ENCODE data around the gene IL1F10. TPM values are rescaled to one million over a fixed set of nuclear protein-coding genes. Genes with fewer than 3 reads are reported as not detected.

Gene IL1F10
- total RNA-seq, 1 donor from 2014 or later: not detected

GRCh38 chr2:113098041-113098440, 30.3 kb downstream of the IL1F10 start:
- no peak overlapping the region for H3K27ac Mint-ChIP-seq (ENCODE audit: unreplicated experiment)
- no peaks in the 10 kb centered on the region for H3K4me1 Mint-ChIP-seq (ENCODE audit: unreplicated experiment)
- no peaks in the 10 kb centered on the region for H3K36me3 Mint-ChIP-seq (ENCODE audit: low read depth, unreplicated experiment)
- no peak for TF ChIP-seq CTCF (IDR thresholded peaks at IDR 0.05; ENCODE audit: unreplicated experiment)
- DNase-seq (ENCODE audit: low spot score): no peak
- H3K9me3 Mint-ChIP-seq (ENCODE audit: unreplicated experiment): no peaks in the 10 kb centered on the region
- H3K4me3 Mint-ChIP-seq (ENCODE audit: unreplicated experiment): no peak overlapping the region
- peaks cover 6% of the 10 kb centered on the region for H3K27me3 Mint-ChIP-seq (ENCODE audit: unreplicated experiment)

- Mint-ChIP-seq H3K4me1 (ENCODE audit: unreplicated experiment) (no peaks in the 10 kb centered on the region), H3K9me3 (ENCODE audit: unreplicated experiment) (no peaks in the 10 kb centered on the region), H3K27ac (ENCODE audit: unreplicated experiment) (no peak overlapping the region), H3K36me3 (ENCODE audit: low read depth, unreplicated experiment) (no peaks in the 10 kb centered on the region), H3K4me3 (ENCODE audit: unreplicated experiment) (no peak overlapping the region), H3K27me3 (ENCODE audit: unreplicated experiment) (peaks cover 6% of the 10 kb centered on the region)
- TF ChIP-seq CTCF (IDR thresholded peaks at IDR 0.05; ENCODE audit: unreplicated experiment): no peak
- DNase-seq (ENCODE audit: low spot score): no peak
These were observed 30.8 kb downstream of the IL1F10 start for GRCh38 chr2:113098532-113098931.

- no peak overlapping the region for H3K4me3 Mint-ChIP-seq (ENCODE audit: unreplicated experiment)
- no peak overlapping the region for H3K27ac Mint-ChIP-seq (ENCODE audit: unreplicated experiment)
- no peak for DNase-seq (ENCODE audit: low spot score)
- H3K36me3 Mint-ChIP-seq (ENCODE audit: low read depth, unreplicated experiment): no peaks in the 10 kb centered on the region
- peaks cover 6% of the 10 kb centered on the region for H3K27me3 Mint-ChIP-seq (ENCODE audit: unreplicated experiment)
- no peaks in the 10 kb centered on the region for H3K4me1 Mint-ChIP-seq (ENCODE audit: unreplicated experiment)
- TF ChIP-seq CTCF (IDR thresholded peaks at IDR 0.05; ENCODE audit: unreplicated experiment): no peak
- no peaks in the 10 kb centered on the region for H3K9me3 Mint-ChIP-seq (ENCODE audit: unreplicated experiment)
These were observed 34.4 kb downstream of the IL1F10 start for GRCh38 chr2:113102133-113102532.

- no peak for TF ChIP-seq CTCF (IDR thresholded peaks at IDR 0.05; ENCODE audit: unreplicated experiment)
- Mint-ChIP-seq H3K27ac (ENCODE audit: unreplicated experiment) (no peak overlapping the region), H3K4me3 (ENCODE audit: unreplicated experiment) (no peak overlapping the region), H3K4me1 (ENCODE audit: unreplicated experiment) (no peaks in the 10 kb centered on the region), H3K9me3 (ENCODE audit: unreplicated experiment) (no peaks in the 10 kb centered on the region), H3K27me3 (ENCODE audit: unreplicated experiment) (peaks cover 6% of the 10 kb centered on the region), H3K36me3 (ENCODE audit: low read depth, unreplicated experiment) (no peaks in the 10 kb centered on the region)
- no peak for DNase-seq (ENCODE audit: low spot score)
These were observed 35.5 kb downstream of the IL1F10 start for GRCh38 chr2:113103277-113103676.

GRCh38 chr2:113104054-113104611, 36.4 kb downstream of the IL1F10 start:
- Mint-ChIP-seq H3K27me3 (ENCODE audit: unreplicated experiment) (peaks cover 6% of the 10 kb centered on the region), H3K27ac (ENCODE audit: unreplicated experiment) (no peak overlapping the region), H3K36me3 (ENCODE audit: low read depth, unreplicated experiment) (no peaks in the 10 kb centered on the region), H3K4me1 (ENCODE audit: unreplicated experiment) (no peaks in the 10 kb centered on the region), H3K4me3 (ENCODE audit: unreplicated experiment) (no peak overlapping the region), H3K9me3 (ENCODE audit: unreplicated experiment) (no peaks in the 10 kb centered on the region)
- TF ChIP-seq CTCF (IDR thresholded peaks at IDR 0.05; ENCODE audit: unreplicated experiment): no peak
- DNase-seq (ENCODE audit: low spot score): no peak

Data from endothelial cell (in vitro differentiated cells).